ENCODE measurements around the gene HEPN1.

- TF ChIP-seq POLR2A (IDR thresholded peaks at IDR 0.05) (no peak), POLR2AphosphoS5 (IDR thresholded peaks at IDR 0.05) (no peak), CTCF (IDR thresholded peaks at IDR 0.05) (no peak)
These were observed 32.6 kb upstream of the HEPN1 start for GRCh38 chr11:124886476-124886875.

All from prostate gland (tissue), 2 donors.